Neutrophil (primary cell): ENCODE measurements around the gene CCL20.

Experiments used
- H3K27ac ChIP-seq: fragments of 200-600 bp; sonication (generic); 2 replicates; pipeline ENCODE4 v1.5.1; 2016; ENCODE audit warnings: mild to moderate bottlenecking, moderate library complexity
- H3K27me3 ChIP-seq: fragments of 200-600 bp; sonication (generic); 2 replicates; pipeline ENCODE4 v1.6.0; 2016; ENCODE audit warnings: mild to moderate bottlenecking
- H3K36me3 ChIP-seq: fragments of 200-600 bp; sonication (generic); 2 replicates; pipeline ENCODE4 v1.5.1; 2017
- H3K4me1 ChIP-seq, 2 experiments: fragments of 200-600 bp in 1 of 2; sonication (generic) in 1 of 2; 1 replicate in 1 of 2; 2 replicates in 1 of 2; pipeline versions ENCODE4 v1.5.1 to v1.6.1; 2013 to 2016; ENCODE audit warnings: low read depth in 1 of 2, low read length in 1 of 2, mild to moderate bottlenecking in 1 of 2, moderate library complexity in 1 of 2; ENCODE audit not compliant: control insufficient read depth in 1 of 2, insufficient read depth in 1 of 2
- H3K4me3 ChIP-seq, 2 experiments: fragments of 200-600 bp in 1 of 2; sonication (generic) in 1 of 2; 1 replicate in 1 of 2; 2 replicates in 1 of 2; pipeline ENCODE4 v1.5.1; 2013 to 2016; ENCODE audit warnings: low read depth in 1 of 2, low read length in 1 of 2, mild to moderate bottlenecking in 1 of 2, moderate library complexity in 1 of 2
- H3K9me3 ChIP-seq: fragments of 200-600 bp; sonication (generic); 2 replicates; pipeline ENCODE4 v1.5.1; 2016
- CTCF ChIP-seq: fragments of 200-600 bp; sonication (generic); IDR thresholded peaks from 2 replicates; pipeline ENCODE4 v1.5.1; 2016; ENCODE audit warnings: antibody characterized with exemption

The CCL20 gene

GRCh38 chr2:227805578-227805977, 8.1 kb upstream of the CCL20 start:
- Histone ChIP-seq H3K4me1 (peaks cover 6 to 13% of the 10 kb centered on the region in 2 experiments), H3K9me3 (no peaks in the 10 kb centered on the region), H3K27ac (peak overlapping the region; percentile 62), H3K27me3 (no peaks in the 10 kb centered on the region), H3K36me3 (no peaks in the 10 kb centered on the region), H3K4me3 (peak overlapping the region; percentile 0 to 18)
- TF ChIP-seq CTCF, result no peak

- TF ChIP-seq CTCF, result no peak
- Histone ChIP-seq H3K4me3 (no peak overlapping the region), H3K36me3 (no peaks in the 10 kb centered on the region), H3K4me1 (peaks cover 10 to 18% of the 10 kb centered on the region in 2 experiments), H3K9me3 (no peaks in the 10 kb centered on the region), H3K27ac (no peak overlapping the region), H3K27me3 (no peaks in the 10 kb centered on the region)
These were observed 4.7 kb upstream of the CCL20 start for GRCh38 chr2:227808936-227809335.

GRCh38 chr2:227812001-227812400, 1.6 kb upstream of the CCL20 start:
- no peak for TF ChIP-seq CTCF
- H3K36me3 ChIP-seq, result no peaks in the 10 kb centered on the region
- no peak overlapping the region for H3K4me3 ChIP-seq
- no peaks in the 10 kb centered on the region for H3K9me3 ChIP-seq
- no peaks in the 10 kb centered on the region for H3K27me3 ChIP-seq
- H3K4me1 ChIP-seq, result peaks cover 30% of the 10 kb centered on the region in 2 experiments
- H3K27ac ChIP-seq, result no peak overlapping the region

- Histone ChIP-seq H3K4me3 (no peak overlapping the region), H3K9me3 (no peaks in the 10 kb centered on the region), H3K4me1 (peaks cover 42% of the 10 kb centered on the region in 2 experiments), H3K27me3 (no peaks in the 10 kb centered on the region), H3K27ac (no peak overlapping the region), H3K36me3 (no peaks in the 10 kb centered on the region)
- TF ChIP-seq CTCF, result no peak
These were observed 447 bp upstream of the CCL20 start for GRCh38 chr2:227813229-227813561.

GRCh38 chr2:227815066-227815465, 1.4 kb downstream of the CCL20 start:
- no peak overlapping the region for H3K4me3 ChIP-seq
- H3K27me3 ChIP-seq, result no peaks in the 10 kb centered on the region
- H3K9me3 ChIP-seq, result no peaks in the 10 kb centered on the region
- peaks cover 60 to 61% of the 10 kb centered on the region in 2 experiments for H3K4me1 ChIP-seq
- H3K36me3 ChIP-seq, result no peaks in the 10 kb centered on the region
- TF ChIP-seq CTCF, result no peak
- no peak overlapping the region for H3K27ac ChIP-seq
